Stimulated activated CD8-positive, alpha-beta memory T cell treated with anti-CD3 and anti-CD28 coated beads, Interleukin-7, amount 100 ng/mL, for 24 hours (primary cell): ENCODE results near the gene P2RY13.

Source experiments
- DNase-seq: peaks from one replicate; pipeline ENCODE4 v3.0.0-alpha.2; 2020; ENCODE audit warnings: low read depth

The P2RY13 gene

DNA sequence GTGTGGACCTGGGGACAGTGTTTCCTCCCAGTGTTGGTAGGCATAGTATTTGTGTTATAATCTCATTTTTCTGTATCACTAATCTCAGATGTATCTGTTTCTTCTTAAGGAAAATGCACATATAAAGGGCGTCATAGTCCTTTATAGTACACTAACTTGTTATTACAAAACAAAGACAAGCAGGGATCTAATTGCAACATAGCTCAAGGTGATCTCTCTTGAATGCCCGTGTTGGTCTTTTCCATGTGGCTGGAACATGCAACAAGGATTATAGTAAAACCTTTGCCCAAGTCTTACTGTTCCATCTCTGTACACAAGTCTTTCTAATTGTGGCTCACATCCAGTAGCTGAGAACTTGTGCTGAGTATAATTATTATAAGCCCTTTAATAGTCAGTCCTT lies 9.2 kb downstream of the P2RY13 start:
- no peak for DNase-seq

DNA sequence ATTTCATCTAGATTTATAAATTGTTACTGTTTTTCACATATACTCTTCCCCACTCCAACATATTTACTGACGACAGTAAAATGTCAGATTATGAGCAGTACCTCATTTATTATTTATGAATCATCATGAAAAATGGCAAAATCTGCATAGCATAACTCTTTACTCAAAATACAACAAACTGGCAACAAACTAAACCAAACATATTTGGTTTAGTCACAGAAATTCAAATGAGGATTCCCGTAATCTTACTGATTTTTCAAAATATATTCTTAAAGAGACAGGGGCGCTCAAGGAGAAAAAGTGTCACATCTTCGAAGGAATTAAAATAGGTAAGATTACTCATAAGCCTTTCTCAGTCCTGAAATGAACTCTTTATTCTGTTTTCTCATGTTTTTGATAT lies 9.7 kb downstream of the P2RY13 start:
- no peak for DNase-seq

GRCh38 chr3:151318991-151319390 lies 10.4 kb downstream of the P2RY13 start:
- DNase-seq, result no peak

GRCh38 chr3:151318313-151318712 lies 11.0 kb downstream of the P2RY13 start:
- no peak for DNase-seq

GRCh38 chr3:151316267-151316991 lies 12.9 kb downstream of the P2RY13 start, which contains the start of gene GPR87:
GPR87 (minus strand) TSS chr3:151316820; CDS start chr3:151300100, 16,720 bp downstream.
- DNase-seq, result no peak

GRCh38 chr3:151315846-151316245 lies 13.5 kb downstream of the P2RY13 start:
- no peak for DNase-seq

GRCh38 chr3:151315136-151315535 lies 14.2 kb downstream of the P2RY13 start:
- no peak for DNase-seq

DNA sequence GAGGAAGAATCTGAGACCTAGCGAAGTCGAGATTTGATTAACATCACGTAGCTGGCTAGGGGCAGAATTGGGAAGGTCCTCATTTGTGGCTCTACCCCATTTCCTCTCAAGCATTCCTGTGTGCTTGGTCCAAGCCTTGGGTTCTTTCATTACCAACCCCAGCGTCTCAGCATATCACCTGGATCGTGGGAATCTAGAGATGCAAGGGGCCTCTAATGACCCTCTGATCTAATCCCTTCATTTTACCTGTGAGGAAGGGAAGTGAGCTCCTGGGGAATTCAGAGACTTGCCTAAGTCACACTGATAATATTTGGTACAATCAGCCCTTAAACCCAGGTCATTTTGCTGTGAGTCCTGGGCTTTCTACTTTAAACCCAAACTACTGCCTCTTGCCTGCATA lies 14.8 kb downstream of the P2RY13 start:
- DNase-seq, result no peak

- DNase-seq, result no peak
These were observed 15.2 kb downstream of the P2RY13 start for GRCh38 chr3:151314137-151314536.

DNA sequence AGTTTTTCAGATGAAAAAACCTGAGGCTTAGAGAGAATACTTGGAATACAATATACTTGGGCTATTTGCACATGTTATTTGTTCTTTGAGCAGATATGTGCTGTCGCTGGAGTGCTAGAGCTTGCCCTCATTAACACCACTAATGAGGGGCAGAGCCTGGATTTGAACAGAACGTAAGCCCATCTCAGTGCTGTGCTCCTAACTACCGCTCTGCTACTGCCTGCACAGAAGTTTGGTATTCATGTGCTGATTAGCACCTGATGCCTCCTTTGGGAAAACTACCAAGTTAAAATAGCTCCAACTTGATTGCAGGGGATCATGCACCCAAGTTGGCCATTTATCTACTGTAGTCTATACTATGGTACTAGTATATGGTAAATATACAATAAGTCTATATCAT lies 16.4 kb downstream of the P2RY13 start:
- DNase-seq, result no peak

DNA sequence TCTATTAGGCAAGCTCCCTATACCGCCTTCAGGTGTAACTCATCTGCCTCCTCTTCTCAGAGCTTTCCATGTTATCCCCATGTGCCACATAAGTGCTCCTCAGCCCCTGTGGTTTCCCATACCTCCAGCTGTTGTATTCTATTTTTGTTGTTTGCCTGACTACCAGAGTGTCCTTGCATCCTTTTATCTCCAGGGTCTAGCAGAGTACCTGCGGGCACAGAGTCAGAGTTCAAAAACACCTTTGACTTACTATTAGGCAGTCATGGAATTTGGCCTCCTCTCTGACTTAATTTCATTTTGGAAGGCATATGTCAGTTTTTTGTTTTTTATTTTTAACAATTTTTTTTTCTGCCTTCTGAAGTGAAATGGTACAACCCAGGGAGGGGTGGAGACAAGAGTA lies 19.8 kb downstream of the P2RY13 start:
- DNase-seq, result no peak

GRCh38 chr3:151307583-151308488 lies 21.5 kb downstream of the P2RY13 start:
- no peak for DNase-seq

GRCh38 chr3:151307131-151307530 lies 22.2 kb downstream of the P2RY13 start:
- DNase-seq, result no peak

GRCh38 chr3:151306168-151306810 lies 23.1 kb downstream of the P2RY13 start:
- no peak for DNase-seq

- no peak for DNase-seq
These were observed 23.6 kb downstream of the P2RY13 start for GRCh38 chr3:151305775-151306151.

GRCh38 chr3:151305060-151305774 lies 24.1 kb downstream of the P2RY13 start:
- DNase-seq, result no peak

DNA sequence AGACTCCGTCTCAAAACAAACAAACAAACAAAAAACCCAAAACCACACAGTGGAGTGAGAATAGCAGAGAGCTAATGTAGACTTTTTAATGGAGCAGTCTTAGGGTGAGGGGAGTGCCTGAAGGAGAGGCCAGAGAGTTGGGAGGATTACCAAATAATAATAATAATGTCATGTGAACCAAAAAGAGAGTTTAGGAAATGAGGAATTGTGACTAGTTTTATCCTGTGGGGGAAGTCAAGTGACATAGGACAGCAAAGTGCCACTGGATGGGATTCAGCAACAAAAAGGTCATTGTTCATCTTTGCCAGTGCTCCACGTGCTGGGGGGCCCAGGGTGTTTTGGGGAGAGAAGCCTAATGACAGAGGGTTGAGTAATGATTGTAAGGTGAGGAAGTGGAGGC lies 25.6 kb downstream of the P2RY13 start:
- DNase-seq, result no peak

DNA sequence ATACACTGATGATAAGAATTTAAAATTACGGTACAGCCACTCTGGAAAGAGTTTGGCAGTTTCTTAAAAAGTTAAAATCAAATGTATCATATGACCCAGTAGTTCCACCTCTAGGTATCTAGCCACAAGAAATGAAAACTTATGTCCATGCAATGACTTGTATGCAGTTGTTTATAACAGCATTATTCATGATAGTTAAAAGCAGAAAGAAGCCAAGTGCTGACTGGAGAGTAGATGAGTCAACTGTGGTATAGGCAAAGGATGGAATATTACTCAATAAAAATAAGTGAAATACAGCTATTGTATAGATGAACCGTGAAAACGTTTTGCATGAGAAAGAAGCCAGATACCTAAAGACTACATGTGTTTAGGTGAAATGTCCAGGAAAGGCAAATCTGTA lies 27.6 kb downstream of the P2RY13 start:
- no peak for DNase-seq

- no peak for DNase-seq
These were observed 28.8 kb downstream of the P2RY13 start for GRCh38 chr3:151300539-151300938.

- DNase-seq, result no peak
These were observed 30.3 kb downstream of the P2RY13 start for GRCh38 chr3:151299006-151299405.

GRCh38 chr3:151297429-151297828 lies 31.9 kb downstream of the P2RY13 start:
- DNase-seq, result no peak

- no peak for DNase-seq
These were observed 33.1 kb downstream of the P2RY13 start for GRCh38 chr3:151296226-151296625.
